CD14-positive monocyte (primary cell): ENCODE results near the gene CDH4. TPM values are rescaled to one million over a fixed set of nuclear protein-coding genes. Genes with fewer than 3 reads are reported as not detected.
A peak's percentile ranks its signal among the peaks of the same experiment; 100 is the strongest.

Experiments used
- DNase-seq, 3 donors: peaks; one replicate each; pipeline ENCODE4 v3.0.0-alpha.2; 2011 to 2022
- H2AFZ ChIP-seq: 2 replicates; pipeline ENCODE4 v1.6.0; 2012; ENCODE audit warnings: mild to moderate bottlenecking, low read depth, low read length, inconsistent platforms; ENCODE audit not compliant: insufficient read depth, poor library complexity, severe bottlenecking
- H3K27ac ChIP-seq, 2 donors: 1 replicate in 1 of 2; 2 replicates in 1 of 2; pipeline ENCODE4 v1.5.1; 2012 to 2013; ENCODE audit warnings: low read length in 2 of 2, control low read depth in 1 of 2, inconsistent platforms in 1 of 2, low read depth in 1 of 2, mild to moderate bottlenecking in 1 of 2
- H3K27me3 ChIP-seq, 2 donors: one replicate each; pipeline versions ENCODE4 v1.6.0 to v1.6.1; 2011 to 2013; ENCODE audit warnings: low read length in 2 of 2; ENCODE audit not compliant: control insufficient read depth in 2 of 2, insufficient read depth in 2 of 2
- H3K36me3 ChIP-seq, 2 donors: replicated peaks in 1 of 2; 1 replicate in 1 of 2; 2 replicates in 1 of 2; pipeline versions ENCODE4 v1.5.1 to v1.6.1; 2012 to 2013; ENCODE audit warnings: low read length in 2 of 2, control low read depth in 1 of 2, inconsistent platforms in 1 of 2, mild to moderate bottlenecking in 1 of 2; ENCODE audit not compliant: insufficient read depth in 2 of 2, control insufficient read depth in 1 of 2
- H3K4me1 ChIP-seq, 2 donors: 1 replicate in 1 of 2; 2 replicates in 1 of 2; pipeline versions ENCODE4 v1.5.1 to v1.6.1; 2012 to 2013; ENCODE audit warnings: low read length in 2 of 2, control low read depth in 1 of 2, inconsistent platforms in 1 of 2, mild to moderate bottlenecking in 1 of 2, moderate library complexity in 1 of 2; ENCODE audit not compliant: insufficient read depth in 2 of 2, control insufficient read depth in 1 of 2
- H3K4me2 ChIP-seq: replicated peaks from 2 replicates; pipeline ENCODE3; 2012; ENCODE audit warnings: low read length, moderate library complexity, mild to moderate bottlenecking; ENCODE audit not compliant: poor library complexity, severe bottlenecking; ENCODE audit errors: extremely low read depth
- H3K4me3 ChIP-seq, 3 experiments: fragments of 200-600 bp in 1 of 3; sonication (generic) in 1 of 3; replicated peaks in 1 of 3; 1 replicate in 2 of 3; 2 replicates in 1 of 3; pipeline ENCODE4 v1.5.1; 2011 to 2013; ENCODE audit warnings: low read length in 3 of 3, mild to moderate bottlenecking in 3 of 3, control low read depth in 2 of 3, low read depth in 2 of 3, inconsistent platforms in 1 of 3, moderate library complexity in 1 of 3
- H3K79me2 ChIP-seq: 2 replicates; pipeline ENCODE4 v1.6.0; 2012; ENCODE audit warnings: mild to moderate bottlenecking, control low read depth, inconsistent platforms, low read length, moderate library complexity; ENCODE audit not compliant: insufficient read depth
- H3K9ac ChIP-seq: 2 replicates; pipeline ENCODE4 v1.6.0; 2017; ENCODE audit warnings: low read length, mild to moderate bottlenecking; ENCODE audit not compliant: insufficient read depth, poor library complexity, severe bottlenecking
- H3K9me3 ChIP-seq, 2 donors: replicated peaks in 1 of 2; 1 replicate in 1 of 2; 2 replicates in 1 of 2; pipeline versions ENCODE4 v1.5.1 to v1.6.1; 2012 to 2013; ENCODE audit warnings: low read length in 2 of 2, control low read depth in 1 of 2; ENCODE audit not compliant: control insufficient read depth in 1 of 2, insufficient read depth in 1 of 2
- H4K20me1 ChIP-seq: 2 replicates; pipeline ENCODE4 v1.6.0; 2012; ENCODE audit warnings: mild to moderate bottlenecking, low read length, control low read depth, moderate library complexity; ENCODE audit not compliant: insufficient read depth
- H3K27ac Mint-ChIP-seq, 7 donors: one replicate each; pipeline ENCODE4 v1.8.0; 2020; ENCODE audit warnings: mild to moderate bottlenecking in 7 of 7, mixed read lengths in 7 of 7, moderate library complexity in 6 of 7, inconsistent platforms in 2 of 7
- H3K27me3 Mint-ChIP-seq, 3 donors: one replicate each; pipeline ENCODE4 v1.8.0; 2021 to 2022; ENCODE audit warnings: low read depth in 3 of 3, mild to moderate bottlenecking in 3 of 3, mixed read lengths in 3 of 3, moderate library complexity in 3 of 3, inconsistent platforms in 1 of 3
- H3K36me3 Mint-ChIP-seq, 2 donors: one replicate each; pipeline ENCODE4 v1.8.0; 2020; ENCODE audit warnings: mixed read lengths in 2 of 2, inconsistent platforms in 1 of 2, mild to moderate bottlenecking in 1 of 2
- H3K4me1 Mint-ChIP-seq: one replicate; pipeline ENCODE4 v1.8.0; 2020; ENCODE audit warnings: mild to moderate bottlenecking, mixed read lengths
- H3K4me3 Mint-ChIP-seq, 2 donors: one replicate each; pipeline ENCODE4 v1.8.0; 2020; ENCODE audit warnings: mild to moderate bottlenecking in 2 of 2, mixed read lengths in 2 of 2, moderate library complexity in 1 of 2
- H3K9me3 Mint-ChIP-seq, 7 donors: one replicate each; pipeline ENCODE4 v1.8.0; 2020 to 2022; ENCODE audit warnings: mixed read lengths in 7 of 7, mild to moderate bottlenecking in 6 of 7, moderate library complexity in 6 of 7, inconsistent platforms in 2 of 7
- CTCF ChIP-seq: fragments of 200-600 bp; IDR thresholded peaks from one replicate; pipeline ENCODE4 v1.8.0; 2022; ENCODE audit warnings: antibody characterized with exemption, mild to moderate bottlenecking
- WGBS: methylation state at CpG from one replicate; pipeline ENCODE4 v1.1.5; 2013; ENCODE audit warnings: missing lambda C conversion rate; ENCODE audit not compliant: insufficient coverage; 5-methylcytosine and 5-hydroxymethylcytosine counted together
- intact Hi-C, 2 donors: fragments of 100-400 bp; cut with micrococcal nuclease; formaldehyde crosslinking; loops; one replicate each; pipeline versions ENCODE4 v1.15.0 to v1.15.1; 2023
- polyA plus RNA-seq, 3 donors: library from polyadenylated mRNA; depleted of rRNA in 1 of 3; unstranded in 2 of 3; stranded (reverse) in 1 of 3; fragments of 300-500 nt in 2 of 3; fragments of >200 nt in 1 of 3; fragmentation: Illumina TruSeq in 2 of 3; gene quantifications; 1 replicate in 2 of 3; 2 replicates in 1 of 3; pipeline ENCODE4 v1.2.3, GENCODE V29; 2012 to 2021

Gene CDH4
- polyA plus RNA-seq, 3 donors = not detected

- peaks cover 0 to 6% of the 10 kb centered on the region in 2 donors for H3K4me1 ChIP-seq
- H4K20me1 ChIP-seq = peaks cover 7% of the 10 kb centered on the region
- Mint-ChIP-seq H3K27me3 (peaks cover 0 to 1% (median 0%) of the 10 kb centered on the region in 3 donors), H3K4me3 (no peak overlapping the region), H3K36me3 (peaks cover 45 to 79% of the 10 kb centered on the region in 2 donors), H3K4me1 (peaks cover 9% of the 10 kb centered on the region), H3K27ac (peak overlapping the region in 2 of 7 donors; percentile 7 to 43), H3K9me3 (peaks cover 3 to 19% (median 10%) of the 10 kb centered on the region in 7 donors)
- no peak overlapping the region for H3K4me2 ChIP-seq
- intact Hi-C loops = no loop called here
- no peak overlapping the region for H3K27ac ChIP-seq
- peaks cover 8 to 51% of the 10 kb centered on the region in 2 donors for H3K9me3 ChIP-seq
- H3K4me3 ChIP-seq = no peak overlapping the region
- no peak for DNase-seq
- peaks cover 39 to 62% of the 10 kb centered on the region in 2 donors for H3K36me3 ChIP-seq
- no peak overlapping the region for H2AFZ ChIP-seq
- no peak overlapping the region for H3K9ac ChIP-seq
- TF ChIP-seq CTCF = no peak
- no peaks in the 10 kb centered on the region for H3K27me3 ChIP-seq
- H3K79me2 ChIP-seq = no peaks in the 10 kb centered on the region
- 97% methylated on average over 8 of the region's 12 CpGs for WGBS
These were observed 727.0 kb downstream of the CDH4 start for GRCh38 chr20:61979090-61979489.

GRCh38 chr20:61979701-61980635 is 727.9 kb downstream of the CDH4 start:
- intact Hi-C loops = no loop called here
- peaks cover 31 to 54% of the 10 kb centered on the region in 2 donors for H3K36me3 ChIP-seq
- no peak overlapping the region for H3K4me3 Mint-ChIP-seq

More at GRCh38 chr20:61979701-61980635, 727.9 kb downstream of the CDH4 start:
- peaks cover 5 to 12% of the 10 kb centered on the region in 2 donors for H3K4me1 ChIP-seq
- no peaks in the 10 kb centered on the region for H3K27me3 ChIP-seq
- TF ChIP-seq CTCF = no peak
- Mint-ChIP-seq H3K36me3 (peaks cover 39 to 73% of the 10 kb centered on the region in 2 donors), H3K9me3 (peaks cover 5 to 18% (median 13%) of the 10 kb centered on the region in 7 donors), H3K4me1 (peaks cover 15% of the 10 kb centered on the region), H3K27ac (no peak overlapping the region), H3K27me3 (peaks cover 0 to 2% (median 1%) of the 10 kb centered on the region in 3 donors)
- no peak for DNase-seq
- peaks cover 7% of the 10 kb centered on the region for H4K20me1 ChIP-seq
- H3K4me2 ChIP-seq = no peak overlapping the region
- no peaks in the 10 kb centered on the region for H3K79me2 ChIP-seq
- H3K9ac ChIP-seq = no peak overlapping the region
- no peak overlapping the region for H3K4me3 ChIP-seq
- WGBS = 97% methylated on average over 50 of the region's 65 CpGs
- peaks cover 7 to 52% of the 10 kb centered on the region in 2 donors for H3K9me3 ChIP-seq
- H2AFZ ChIP-seq = no peak overlapping the region
- no peak overlapping the region for H3K27ac ChIP-seq
